Measurements from ENCODE around the gene RELCH.

RELCH gene

GRCh38 chr18:62332431-62332830 is 145.4 kb downstream of the RELCH start:
- no peak overlapping the region for H3K27ac ChIP-seq
- no peak for TF ChIP-seq ZFX (IDR thresholded peaks at IDR 0.05; ENCODE audit: borderline replicate concordance)
- TF ChIP-seq CTCF (IDR thresholded peaks at IDR 0.05): no peak

GRCh38 chr18:62332964-62333695 is 146.1 kb downstream of the RELCH start:
- no peak overlapping the region for H3K27ac ChIP-seq
- TF ChIP-seq CTCF (IDR thresholded peaks at IDR 0.05): no peak
- no peak for TF ChIP-seq ZFX (IDR thresholded peaks at IDR 0.05; ENCODE audit: borderline replicate concordance)

- H3K27ac ChIP-seq: no peak overlapping the region
- TF ChIP-seq ZFX (IDR thresholded peaks at IDR 0.05; ENCODE audit: borderline replicate concordance) (no peak), CTCF (IDR thresholded peaks at IDR 0.05) (no peak)
Measured at GRCh38 chr18:62334120-62334519, 147.1 kb downstream of the RELCH start.

GRCh38 chr18:62335494-62335893 is 148.4 kb downstream of the RELCH start:
- TF ChIP-seq CTCF (IDR thresholded peaks at IDR 0.05) (no peak), ZFX (IDR thresholded peaks at IDR 0.05; ENCODE audit: borderline replicate concordance) (no peak)
- no peak overlapping the region for H3K27ac ChIP-seq

- no peak for TF ChIP-seq ZFX (IDR thresholded peaks at IDR 0.05; ENCODE audit: borderline replicate concordance)
- TF ChIP-seq CTCF (IDR thresholded peaks at IDR 0.05): no peak
- no peak overlapping the region for H3K27ac ChIP-seq
Measured at GRCh38 chr18:62336618-62337017, 149.6 kb downstream of the RELCH start.

GRCh38 chr18:62337336-62337735 is 150.3 kb downstream of the RELCH start:
- TF ChIP-seq CTCF (IDR thresholded peaks at IDR 0.05) (no peak), ZFX (IDR thresholded peaks at IDR 0.05; ENCODE audit: borderline replicate concordance) (no peak)

GRCh38 chr18:62338446-62339105 is 151.5 kb downstream of the RELCH start:
- H3K27ac ChIP-seq: no peak overlapping the region
- TF ChIP-seq ZFX (IDR thresholded peaks at IDR 0.05; ENCODE audit: borderline replicate concordance): no peak
- no peak for TF ChIP-seq CTCF (IDR thresholded peaks at IDR 0.05)

More at GRCh38 chr18:62337336-62337735, 150.3 kb downstream of the RELCH start:
- no peak overlapping the region for H3K27ac ChIP-seq

All from 22Rv1 (cell line).